Vagina (tissue), 2 donors: ENCODE data around the gene MRPS31. TPM values are rescaled to one million over a fixed set of nuclear protein-coding genes. Genes with fewer than 3 reads are reported as not detected.

ENCODE experiments used
- DNase-seq, 2 donors: peaks; one replicate each; pipeline ENCODE4 v3.0.0-alpha.2; 2017; ENCODE audit errors: extremely low spot score in 2 of 2
- H3K27ac ChIP-seq: fragments of 200-600 bp; sonication (generic); one replicate; pipeline ENCODE4 v1.5.1; 2019
- H3K27me3 ChIP-seq: fragments of 200-600 bp; sonication (generic); one replicate; pipeline ENCODE4 v1.5.1; 2019
- H3K36me3 ChIP-seq, 2 donors: fragments of 200-600 bp; sonication (generic); one replicate each; pipeline ENCODE4 v1.5.1; 2017 to 2019
- H3K4me1 ChIP-seq: fragments of 200-600 bp; sonication (generic); one replicate; pipeline ENCODE4 v1.5.1; 2019
- H3K4me3 ChIP-seq, 2 donors: fragments of 200-600 bp; sonication (generic); 1 replicate in 1 of 2; 2 replicates in 1 of 2; pipeline ENCODE4 v1.5.1; 2016 to 2019
- H3K9me3 ChIP-seq: fragments of 200-600 bp; sonication (generic); one replicate; pipeline ENCODE4 v1.5.1; 2019
- POLR2A ChIP-seq, 2 donors: fragments of 450-650 bp; IDR thresholded peaks; one replicate each; pipeline ENCODE4 v1.6.1; 2017; ENCODE audit warnings: antibody characterized with exemption in 2 of 2, mild to moderate bottlenecking in 2 of 2, moderate library complexity in 2 of 2
- POLR2AphosphoS5 ChIP-seq, 2 donors: sonication (generic); formaldehyde crosslinking; IDR thresholded peaks; one replicate each; pipeline ENCODE4 v1.9.0; 2017; ENCODE audit warnings: antibody characterized with exemption in 2 of 2, mild to moderate bottlenecking in 2 of 2, low read depth in 1 of 2; ENCODE audit not compliant: insufficient read depth in 1 of 2
- intact Hi-C: fragments of 100-400 bp; cut with DNase I; formaldehyde crosslinking; loops from one replicate; pipeline ENCODE4 v1.15.1; 2023
- total RNA-seq: library from RNA; depleted of rRNA; stranded (reverse); fragments of >200 nt; gene quantifications from one replicate; pipeline ENCODE4 v1.2.3, GENCODE V29; 2016
- TF ChIP-seq, protein P1 (sequence below), 3 experiments: fragments of 450-650 bp in 2 of 3; fragments of 200-600 bp in 1 of 3; sonication (generic) in 1 of 3; IDR thresholded peaks; one replicate each; pipeline ENCODE4 v1.5.1; 2017 to 2019; ENCODE audit warnings: antibody characterized with exemption in 3 of 3, mild to moderate bottlenecking in 2 of 3, moderate library complexity in 2 of 3

MRPS31 gene
- total RNA-seq, 1 donor from 2014 or later = 17.9 TPM

DNA sequence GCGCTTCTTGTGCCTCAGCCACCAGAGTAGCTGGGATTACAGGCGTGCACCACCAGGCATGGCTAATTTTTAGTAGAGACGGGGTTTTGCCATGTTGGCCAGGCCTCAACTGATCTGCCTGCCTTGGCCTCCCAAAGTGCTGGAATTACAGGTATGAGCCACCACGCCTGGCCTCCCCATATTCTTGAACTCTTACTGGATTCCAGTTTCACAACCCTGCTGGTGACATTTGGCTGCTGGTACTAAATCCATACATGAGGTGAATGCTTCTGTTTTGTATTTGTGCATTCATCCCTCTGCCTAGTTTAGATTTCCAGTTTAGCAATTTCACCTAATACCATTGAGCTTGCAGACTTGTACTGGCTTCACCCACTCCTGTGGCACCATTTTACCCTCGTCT, 32.3 kb upstream of the MRPS31 start:
- Histone ChIP-seq H3K27ac (no peak overlapping the region), H3K36me3 (peaks cover 0 to 9% of the 10 kb centered on the region in 2 donors)

GRCh38 chr13:40801255-40802217, 30.5 kb upstream of the MRPS31 start:
- H3K9me3 ChIP-seq = no peaks in the 10 kb centered on the region
- intact Hi-C loops = no loop called here
- TF ChIP-seq, protein P1, sequence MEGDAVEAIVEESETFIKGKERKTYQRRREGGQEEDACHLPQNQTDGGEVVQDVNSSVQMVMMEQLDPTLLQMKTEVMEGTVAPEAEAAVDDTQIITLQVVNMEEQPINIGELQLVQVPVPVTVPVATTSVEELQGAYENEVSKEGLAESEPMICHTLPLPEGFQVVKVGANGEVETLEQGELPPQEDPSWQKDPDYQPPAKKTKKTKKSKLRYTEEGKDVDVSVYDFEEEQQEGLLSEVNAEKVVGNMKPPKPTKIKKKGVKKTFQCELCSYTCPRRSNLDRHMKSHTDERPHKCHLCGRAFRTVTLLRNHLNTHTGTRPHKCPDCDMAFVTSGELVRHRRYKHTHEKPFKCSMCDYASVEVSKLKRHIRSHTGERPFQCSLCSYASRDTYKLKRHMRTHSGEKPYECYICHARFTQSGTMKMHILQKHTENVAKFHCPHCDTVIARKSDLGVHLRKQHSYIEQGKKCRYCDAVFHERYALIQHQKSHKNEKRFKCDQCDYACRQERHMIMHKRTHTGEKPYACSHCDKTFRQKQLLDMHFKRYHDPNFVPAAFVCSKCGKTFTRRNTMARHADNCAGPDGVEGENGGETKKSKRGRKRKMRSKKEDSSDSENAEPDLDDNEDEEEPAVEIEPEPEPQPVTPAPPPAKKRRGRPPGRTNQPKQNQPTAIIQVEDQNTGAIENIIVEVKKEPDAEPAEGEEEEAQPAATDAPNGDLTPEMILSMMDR (IDR thresholded peaks at IDR 0.05) = no peak
- no peak for TF ChIP-seq POLR2A (IDR thresholded peaks at IDR 0.05)
- no peak for TF ChIP-seq POLR2AphosphoS5 (IDR thresholded peaks at IDR 0.05; ENCODE audit: insufficient read depth in 1 of 2, low read depth in 1 of 2)
- H3K4me1 ChIP-seq = no peaks in the 10 kb centered on the region
- H3K36me3 ChIP-seq = peaks cover 0 to 8% of the 10 kb centered on the region in 2 donors
- peak in 1 of 2 donors; percentile 25 for DNase-seq
- H3K27me3 ChIP-seq = no peaks in the 10 kb centered on the region
- H3K4me3 ChIP-seq = no peak overlapping the region
- H3K27ac ChIP-seq = no peak overlapping the region

More for the DNA sequence above, 32.3 kb upstream of the MRPS31 start:
- H3K9me3 ChIP-seq = no peaks in the 10 kb centered on the region
- H3K4me3 ChIP-seq = no peak overlapping the region
- TF ChIP-seq POLR2AphosphoS5 (IDR thresholded peaks at IDR 0.05; ENCODE audit: insufficient read depth in 1 of 2, low read depth in 1 of 2) (no peak), POLR2A (IDR thresholded peaks at IDR 0.05) (no peak)
- TF ChIP-seq, protein P1 (IDR thresholded peaks at IDR 0.05) = no peak
- DNase-seq = no peak
- no peaks in the 10 kb centered on the region for H3K27me3 ChIP-seq
- intact Hi-C loops = no loop called here
- H3K4me1 ChIP-seq = no peaks in the 10 kb centered on the region

GRCh38 chr13:40800559-40800958, 29.6 kb upstream of the MRPS31 start:
- Histone ChIP-seq H3K4me3 (no peak overlapping the region), H3K36me3 (peaks cover 0 to 8% of the 10 kb centered on the region in 2 donors), H3K27me3 (no peaks in the 10 kb centered on the region), H3K27ac (no peak overlapping the region), H3K9me3 (no peaks in the 10 kb centered on the region), H3K4me1 (no peaks in the 10 kb centered on the region)
- DNase-seq = peak in 1 of 2 donors; percentile 12
- intact Hi-C loops = no loop called here
- TF ChIP-seq, protein P1 (IDR thresholded peaks at IDR 0.05) = no peak
- TF ChIP-seq POLR2AphosphoS5 (IDR thresholded peaks at IDR 0.05; ENCODE audit: insufficient read depth in 1 of 2, low read depth in 1 of 2) (no peak), POLR2A (IDR thresholded peaks at IDR 0.05) (no peak)

DNA sequence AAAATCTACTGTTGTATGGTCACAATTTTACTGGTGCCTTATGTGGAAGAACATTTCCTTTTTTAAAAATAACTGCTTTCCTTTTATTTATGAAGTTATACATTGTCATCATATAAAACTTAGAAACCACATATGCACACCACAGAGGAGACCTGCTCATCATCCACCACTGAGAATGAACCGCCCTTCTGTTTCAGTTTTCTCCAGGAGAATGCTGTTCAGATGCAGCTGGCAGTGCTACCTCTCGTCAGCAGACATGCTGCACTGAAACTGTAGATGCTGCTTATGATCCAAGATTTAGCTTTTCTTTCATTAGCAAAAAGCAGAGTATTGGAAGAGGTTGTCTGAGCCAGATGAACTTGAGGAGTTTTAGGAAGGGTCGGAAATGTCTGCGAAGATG, 28.5 kb upstream of the MRPS31 start:
- Histone ChIP-seq H3K4me3 (no peak overlapping the region), H3K36me3 (peaks cover 0 to 15% of the 10 kb centered on the region in 2 donors), H3K9me3 (no peaks in the 10 kb centered on the region), H3K27ac (no peak overlapping the region), H3K4me1 (no peaks in the 10 kb centered on the region), H3K27me3 (no peaks in the 10 kb centered on the region)
- intact Hi-C loops = no loop called here
- TF ChIP-seq, protein P1 (IDR thresholded peaks at IDR 0.05) = no peak
- peak in 1 of 2 donors; percentile 19 for DNase-seq

- no peak overlapping the region for H3K27ac ChIP-seq
- peaks cover 0 to 18% of the 10 kb centered on the region in 2 donors for H3K36me3 ChIP-seq
- TF ChIP-seq, protein P1 (IDR thresholded peaks at IDR 0.05) = no peak
- TF ChIP-seq POLR2AphosphoS5 (IDR thresholded peaks at IDR 0.05; ENCODE audit: insufficient read depth in 1 of 2, low read depth in 1 of 2) (no peak), POLR2A (IDR thresholded peaks at IDR 0.05) (no peak)
- intact Hi-C loops = no loop called here
- no peaks in the 10 kb centered on the region for H3K27me3 ChIP-seq
- H3K4me3 ChIP-seq = no peak overlapping the region
- H3K4me1 ChIP-seq = no peaks in the 10 kb centered on the region
- H3K9me3 ChIP-seq = no peaks in the 10 kb centered on the region
- DNase-seq = peak in 1 of 2 donors; percentile 70
These were observed 27.4 kb upstream of the MRPS31 start for GRCh38 chr13:40798380-40798779.
